ENCODE data around the gene MBLAC1. TPM values are rescaled to one million over a fixed set of nuclear protein-coding genes. Genes with fewer than 3 reads are reported as not detected.

The MBLAC1 gene
- total and polyA plus RNA-seq, 4 donors = 1.7 to 2.9 (median 2.1) TPM

GRCh38 chr7:100148559-100149328, 22.0 kb downstream of the MBLAC1 start, which contains the start of gene LAMTOR4:
TSS of gene LAMTOR4 (plus strand) at chr7:100148918. CDS start at chr7:100148973, 55 bp downstream.
- Histone ChIP-seq H3K9me3 (ENCODE audit: control insufficient read depth in 4 of 4, insufficient read depth in 3 of 4, low read length in 3 of 4) (no peaks in the 10 kb centered on the region), H3K9ac (ENCODE audit: insufficient read depth in 1 of 2, low read length in 2 of 2) (peak within 1 kb of the TSS; percentile 61 to 65), H3K36me3 (ENCODE audit: control insufficient read depth in 4 of 4, insufficient read depth in 4 of 4, low read length in 4 of 4) (peaks cover 0 to 6% (median 3%) of the 10 kb centered on the region in 4 donors), H3K27me3 (ENCODE audit: control insufficient read depth in 3 of 3, insufficient read depth in 3 of 3, low read length in 2 of 3) (no peaks in the 10 kb centered on the region), H3K4me3 (peak within 1 kb of the TSS; percentile 66), H3K4me1 (ENCODE audit: control insufficient read depth in 5 of 5, insufficient read depth in 5 of 5, low read length in 5 of 5) (peaks cover 0 to 15% (median 0%) of the 10 kb centered on the region in 5 donors), H3K27ac (ENCODE audit: low read depth in 1 of 2, low read length in 1 of 2) (peak within 1 kb of the TSS; percentile 78 to 82)
- DNase-seq (peak; percentile 98 to 100 (median 99)), ATAC-seq (ENCODE audit: insufficient read depth, low FRiP score) (peak; percentile 98)
- TF ChIP-seq CTCF (IDR thresholded peaks at IDR 0.05; ENCODE audit: control extremely low read depth, extremely low read depth) = no peak
- 0% methylated on average over 46 of the region's 46 CpGs for WGBS, 2 donors

- H3K9ac ChIP-seq (ENCODE audit: insufficient read depth in 1 of 2, low read length in 2 of 2) = no peak overlapping the region
- H3K27me3 ChIP-seq (ENCODE audit: control insufficient read depth in 3 of 3, insufficient read depth in 3 of 3, low read length in 2 of 3) = no peaks in the 10 kb centered on the region
- DNase-seq (no peak), ATAC-seq (ENCODE audit: insufficient read depth, low FRiP score) (no peak)
- no peak overlapping the region for H3K27ac ChIP-seq (ENCODE audit: low read depth in 1 of 2, low read length in 1 of 2)
- no peak overlapping the region for H3K4me3 ChIP-seq
- peaks cover 0 to 17% (median 0%) of the 10 kb centered on the region in 5 donors for H3K4me1 ChIP-seq (ENCODE audit: control insufficient read depth in 5 of 5, insufficient read depth in 5 of 5, low read length in 5 of 5)
- no peaks in the 10 kb centered on the region for H3K9me3 ChIP-seq (ENCODE audit: control insufficient read depth in 4 of 4, insufficient read depth in 3 of 4, low read length in 3 of 4)
- peaks cover 8 to 32% (median 16%) of the 10 kb centered on the region in 4 donors for H3K36me3 ChIP-seq (ENCODE audit: control insufficient read depth in 4 of 4, insufficient read depth in 4 of 4, low read length in 4 of 4)
- TF ChIP-seq CTCF (IDR thresholded peaks at IDR 0.05; ENCODE audit: control extremely low read depth, extremely low read depth) = no peak
Observed at GRCh38 chr7:100152404-100152803, 25.6 kb downstream of the MBLAC1 start.

GRCh38 chr7:100152937-100153666, 26.3 kb downstream of the MBLAC1 start:
- no peaks in the 10 kb centered on the region for H3K9me3 ChIP-seq (ENCODE audit: control insufficient read depth in 4 of 4, insufficient read depth in 3 of 4, low read length in 3 of 4)
- H3K27me3 ChIP-seq (ENCODE audit: control insufficient read depth in 3 of 3, insufficient read depth in 3 of 3, low read length in 2 of 3) = no peaks in the 10 kb centered on the region
- H3K4me1 ChIP-seq (ENCODE audit: control insufficient read depth in 5 of 5, insufficient read depth in 5 of 5, low read length in 5 of 5) = peaks cover 0 to 21% (median 4%) of the 10 kb centered on the region in 5 donors
- 90 to 94% methylated on average over 18 of the region's 18 CpGs for WGBS, 2 donors
- H3K36me3 ChIP-seq (ENCODE audit: control insufficient read depth in 4 of 4, insufficient read depth in 4 of 4, low read length in 4 of 4) = peaks cover 8 to 32% (median 16%) of the 10 kb centered on the region in 4 donors
- no peak for TF ChIP-seq CTCF (IDR thresholded peaks at IDR 0.05; ENCODE audit: control extremely low read depth, extremely low read depth)
- DNase-seq = no peak
- ATAC-seq (ENCODE audit: insufficient read depth, low FRiP score) = no peak
- H3K4me3 ChIP-seq = no peak overlapping the region
- H3K9ac ChIP-seq (ENCODE audit: insufficient read depth in 1 of 2, low read length in 2 of 2) = no peak overlapping the region
- H3K27ac ChIP-seq (ENCODE audit: low read depth in 1 of 2, low read length in 1 of 2) = no peak overlapping the region
